Peyer's patch (tissue), 4 donors: ENCODE results near the gene TMEM222.

Source experiments
- POLR2A ChIP-seq, 2 donors: fragments of 450-650 bp; IDR thresholded peaks; one replicate each; pipeline ENCODE4 v1.5.1; 2017; ENCODE audit warnings: antibody characterized with exemption in 2 of 2, mild to moderate bottlenecking in 2 of 2, moderate library complexity in 2 of 2
- TF ChIP-seq, protein P1 (sequence below), 6 experiments: fragments of 450-650 bp in 4 of 6; fragments of 200-600 bp in 2 of 6; sonication (generic) in 1 of 6; IDR thresholded peaks; one replicate each; pipeline ENCODE4 v1.5.1; 2017 to 2019; ENCODE audit warnings: antibody characterized with exemption in 6 of 6, mild to moderate bottlenecking in 3 of 6, moderate library complexity in 1 of 6

DNA sequence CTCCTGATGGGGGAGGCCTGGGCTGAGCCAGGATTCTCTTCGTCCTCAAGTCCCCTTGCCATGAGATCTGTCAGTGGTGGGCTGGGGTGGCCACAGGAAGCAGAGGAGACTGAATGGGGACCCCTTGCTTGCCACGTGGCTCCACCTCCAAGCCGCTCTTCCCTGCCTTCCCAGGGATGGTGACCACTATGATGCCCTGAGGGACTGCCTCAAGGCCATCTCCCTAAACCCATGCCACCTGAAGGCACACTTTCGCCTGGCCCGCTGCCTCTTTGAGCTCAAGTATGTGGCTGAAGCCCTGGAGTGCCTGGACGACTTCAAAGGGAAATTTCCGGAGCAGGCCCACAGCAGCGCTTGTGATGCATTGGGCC lies 20.9 kb upstream of the TMEM222 start:
- TF ChIP-seq, protein P1, sequence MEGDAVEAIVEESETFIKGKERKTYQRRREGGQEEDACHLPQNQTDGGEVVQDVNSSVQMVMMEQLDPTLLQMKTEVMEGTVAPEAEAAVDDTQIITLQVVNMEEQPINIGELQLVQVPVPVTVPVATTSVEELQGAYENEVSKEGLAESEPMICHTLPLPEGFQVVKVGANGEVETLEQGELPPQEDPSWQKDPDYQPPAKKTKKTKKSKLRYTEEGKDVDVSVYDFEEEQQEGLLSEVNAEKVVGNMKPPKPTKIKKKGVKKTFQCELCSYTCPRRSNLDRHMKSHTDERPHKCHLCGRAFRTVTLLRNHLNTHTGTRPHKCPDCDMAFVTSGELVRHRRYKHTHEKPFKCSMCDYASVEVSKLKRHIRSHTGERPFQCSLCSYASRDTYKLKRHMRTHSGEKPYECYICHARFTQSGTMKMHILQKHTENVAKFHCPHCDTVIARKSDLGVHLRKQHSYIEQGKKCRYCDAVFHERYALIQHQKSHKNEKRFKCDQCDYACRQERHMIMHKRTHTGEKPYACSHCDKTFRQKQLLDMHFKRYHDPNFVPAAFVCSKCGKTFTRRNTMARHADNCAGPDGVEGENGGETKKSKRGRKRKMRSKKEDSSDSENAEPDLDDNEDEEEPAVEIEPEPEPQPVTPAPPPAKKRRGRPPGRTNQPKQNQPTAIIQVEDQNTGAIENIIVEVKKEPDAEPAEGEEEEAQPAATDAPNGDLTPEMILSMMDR (IDR thresholded peaks at IDR 0.05) = no peak
- TF ChIP-seq POLR2A (IDR thresholded peaks at IDR 0.05) = no peak
